ENCODE results near the gene TNC.

TNC gene

DNA sequence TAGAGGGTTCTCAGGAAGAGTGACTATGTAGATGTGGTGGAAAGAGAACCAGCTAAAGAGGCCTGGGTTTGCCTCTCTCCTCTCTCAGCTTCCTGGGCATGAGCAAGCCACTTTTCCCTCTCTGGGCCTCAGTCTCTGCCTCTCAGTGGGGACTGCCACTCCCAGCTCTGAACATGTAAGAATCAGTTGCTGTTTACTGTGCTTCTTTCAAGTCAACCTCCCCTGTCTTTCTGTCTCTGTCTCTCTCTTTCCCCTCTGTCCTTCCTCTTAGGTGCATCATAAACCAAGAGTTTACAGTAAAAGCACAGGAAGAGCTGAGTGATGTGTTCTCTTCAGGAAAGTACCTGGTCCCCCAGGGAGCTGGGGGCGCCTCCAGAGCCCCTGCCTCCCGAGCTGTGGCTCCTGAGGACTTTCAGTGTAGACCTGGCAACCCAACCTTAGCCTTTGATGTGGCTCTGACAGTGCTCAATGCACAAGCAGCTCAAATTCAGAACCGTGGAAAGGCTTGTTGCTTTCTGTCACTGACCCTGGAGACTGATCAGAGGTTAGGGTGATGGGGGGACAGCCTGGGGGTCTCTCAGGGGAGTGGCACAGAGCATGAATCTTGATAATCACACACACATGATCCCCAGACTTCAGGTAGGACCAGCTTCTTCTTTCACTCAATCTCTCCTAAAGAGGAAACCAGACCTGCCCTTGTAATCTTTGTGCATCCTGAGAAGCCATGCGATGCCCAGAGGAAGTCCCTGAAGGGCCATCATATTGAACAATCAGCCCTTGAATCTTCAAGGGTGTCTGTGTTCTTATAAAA is 128.2 kb downstream of the TNC start:
- TF ChIP-seq, protein P1, sequence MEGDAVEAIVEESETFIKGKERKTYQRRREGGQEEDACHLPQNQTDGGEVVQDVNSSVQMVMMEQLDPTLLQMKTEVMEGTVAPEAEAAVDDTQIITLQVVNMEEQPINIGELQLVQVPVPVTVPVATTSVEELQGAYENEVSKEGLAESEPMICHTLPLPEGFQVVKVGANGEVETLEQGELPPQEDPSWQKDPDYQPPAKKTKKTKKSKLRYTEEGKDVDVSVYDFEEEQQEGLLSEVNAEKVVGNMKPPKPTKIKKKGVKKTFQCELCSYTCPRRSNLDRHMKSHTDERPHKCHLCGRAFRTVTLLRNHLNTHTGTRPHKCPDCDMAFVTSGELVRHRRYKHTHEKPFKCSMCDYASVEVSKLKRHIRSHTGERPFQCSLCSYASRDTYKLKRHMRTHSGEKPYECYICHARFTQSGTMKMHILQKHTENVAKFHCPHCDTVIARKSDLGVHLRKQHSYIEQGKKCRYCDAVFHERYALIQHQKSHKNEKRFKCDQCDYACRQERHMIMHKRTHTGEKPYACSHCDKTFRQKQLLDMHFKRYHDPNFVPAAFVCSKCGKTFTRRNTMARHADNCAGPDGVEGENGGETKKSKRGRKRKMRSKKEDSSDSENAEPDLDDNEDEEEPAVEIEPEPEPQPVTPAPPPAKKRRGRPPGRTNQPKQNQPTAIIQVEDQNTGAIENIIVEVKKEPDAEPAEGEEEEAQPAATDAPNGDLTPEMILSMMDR (IDR thresholded peaks at IDR 0.05; ENCODE audit: low read length, missing control alignments), result no peak
- DNase-seq (ENCODE audit: low read depth), result no peak
- no peak overlapping the region for H3K4me3 ChIP-seq (replicated peaks; ENCODE audit: low read depth, low read length)

DNA sequence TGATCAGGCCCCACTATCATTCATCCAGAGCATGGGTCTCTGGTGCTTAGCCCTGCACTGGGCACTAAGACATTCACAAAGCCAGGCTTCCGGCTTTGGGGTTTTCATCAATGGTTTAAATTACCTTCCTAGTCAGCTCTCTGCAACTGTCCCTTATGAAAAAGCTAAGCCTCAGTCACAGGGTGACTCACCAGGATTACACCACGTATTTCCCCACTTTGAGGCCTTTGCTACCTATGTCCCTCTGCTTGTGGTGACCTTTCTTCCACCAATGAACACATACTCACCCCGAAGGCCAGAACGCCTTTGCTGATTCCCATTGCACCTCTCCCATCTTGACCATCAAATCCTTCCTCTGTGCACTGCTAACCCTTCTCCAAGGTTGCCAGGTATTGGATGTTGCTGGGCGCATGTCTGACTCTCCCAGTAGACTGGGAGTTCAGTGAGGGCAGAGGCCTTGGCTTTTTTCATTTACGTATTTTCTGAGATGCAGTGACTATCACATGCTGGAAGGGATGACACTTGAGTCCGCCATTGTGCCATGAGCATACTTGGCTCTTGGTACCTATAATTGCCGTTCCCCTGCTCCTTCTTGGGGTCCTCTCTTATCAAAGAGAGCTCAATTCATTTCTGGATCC is 128.9 kb downstream of the TNC start:
- no peak for DNase-seq (ENCODE audit: low read depth)
- H3K4me3 ChIP-seq (replicated peaks; ENCODE audit: low read depth, low read length), result no peak overlapping the region
- TF ChIP-seq, protein P1 (IDR thresholded peaks at IDR 0.05; ENCODE audit: low read length, missing control alignments), result no peak

GRCh38 chr9:114987116-114987515 is 130.8 kb downstream of the TNC start:
- no peak overlapping the region for H3K4me3 ChIP-seq (replicated peaks; ENCODE audit: low read depth, low read length)
- TF ChIP-seq, protein P1 (IDR thresholded peaks at IDR 0.05; ENCODE audit: low read length, missing control alignments), result no peak
- no peak for DNase-seq (ENCODE audit: low read depth)

DNA sequence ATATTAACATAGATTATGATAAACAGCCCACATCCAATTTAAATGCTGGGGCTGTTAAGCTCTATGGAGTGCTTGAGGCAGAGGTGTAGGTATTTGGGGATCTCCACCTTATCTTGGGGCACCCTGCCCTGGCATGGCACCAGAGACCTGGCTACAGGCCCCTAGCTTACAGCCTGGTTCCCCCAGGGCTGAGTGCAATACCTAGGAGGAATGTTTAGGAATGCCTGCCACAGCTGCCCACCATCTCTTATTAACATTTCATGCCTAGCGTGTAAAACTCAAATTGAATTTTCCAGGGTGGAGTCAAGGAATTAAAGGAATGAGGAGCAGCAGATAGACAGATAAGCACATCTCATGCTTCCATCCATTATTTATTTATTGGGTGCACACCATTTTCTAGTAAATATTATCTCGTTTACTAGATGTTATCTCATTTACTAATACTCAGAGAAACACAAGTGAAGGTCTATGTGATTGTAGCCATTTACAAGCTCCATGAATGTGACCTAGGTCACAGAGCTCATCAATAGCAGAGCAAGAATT is 131.9 kb downstream of the TNC start:
- TF ChIP-seq, protein P1 (IDR thresholded peaks at IDR 0.05; ENCODE audit: low read length, missing control alignments), result no peak
- no peak for DNase-seq (ENCODE audit: low read depth)
- no peak overlapping the region for H3K4me3 ChIP-seq (replicated peaks; ENCODE audit: low read depth, low read length)

- no peak for DNase-seq (ENCODE audit: low read depth)
- TF ChIP-seq, protein P1 (IDR thresholded peaks at IDR 0.05; ENCODE audit: low read length, missing control alignments), result no peak
- H3K4me3 ChIP-seq (replicated peaks; ENCODE audit: low read depth, low read length), result no peak overlapping the region
Measured at GRCh38 chr9:114981063-114981462, 136.9 kb downstream of the TNC start.

GRCh38 chr9:114973216-114973615 is 144.7 kb downstream of the TNC start:
- TF ChIP-seq, protein P1 (IDR thresholded peaks at IDR 0.05; ENCODE audit: low read length, missing control alignments), result no peak
- DNase-seq (ENCODE audit: low read depth), result no peak
- no peak overlapping the region for H3K4me3 ChIP-seq (replicated peaks; ENCODE audit: low read depth, low read length)

All from fibroblast of pulmonary artery (primary cell).